ENCODE measurements around the gene ANKZF1.

DNA sequence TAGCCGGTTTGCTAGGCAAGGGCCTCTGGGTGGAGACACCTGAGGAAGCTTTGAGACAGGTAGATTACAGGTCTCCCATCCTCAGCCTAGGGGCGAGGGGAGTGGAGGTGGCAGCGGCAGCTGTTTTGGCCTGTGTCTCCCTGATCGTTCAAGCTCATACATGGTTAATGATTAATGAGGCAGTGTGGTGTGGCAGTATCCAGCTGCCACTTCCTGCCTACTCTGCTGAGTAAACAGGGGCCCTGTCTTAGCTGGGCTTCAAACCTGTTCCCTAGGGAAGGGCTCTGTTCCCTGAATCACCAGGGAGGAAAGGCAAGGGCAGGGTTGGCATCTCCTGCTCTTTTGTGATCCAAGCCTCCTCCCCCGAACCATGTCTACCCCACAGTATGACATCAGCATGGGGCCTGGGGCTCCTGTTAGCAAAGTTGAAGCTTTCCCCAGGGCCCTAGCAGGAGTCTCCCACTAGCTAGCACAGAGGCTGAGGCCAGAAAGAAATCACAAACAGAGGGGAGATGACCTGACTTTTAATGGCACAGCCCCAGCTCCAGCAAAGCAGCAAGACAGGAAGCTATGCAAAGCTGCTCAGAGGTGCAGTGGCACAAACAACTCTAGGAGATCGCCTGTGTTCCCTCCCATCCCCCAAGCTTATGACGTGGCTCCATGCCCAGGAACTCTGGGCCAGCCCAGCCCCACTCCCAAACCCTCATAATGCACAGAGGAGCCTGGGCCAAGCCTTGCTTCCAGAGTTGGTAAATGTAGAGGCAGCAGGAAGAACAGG, 19.8 kb downstream of the ANKZF1 start:
- TF ChIP-seq CTCF (IDR thresholded peaks at IDR 0.05) (no peak), EZH2 (IDR thresholded peaks at IDR 0.05) (no peak)
